HG02571 (cell line): ENCODE measurements around the gene EFNB3.

Experiments
- ATAC-seq: cut with Tn5 transposase; IDR thresholded peaks from one replicate; pipeline ENCODE4 v1.9.1; 2021; ENCODE audit warnings: mild to moderate bottlenecking, moderate library complexity; ENCODE audit not compliant: unreplicated experiment

The EFNB3 gene, protein sequence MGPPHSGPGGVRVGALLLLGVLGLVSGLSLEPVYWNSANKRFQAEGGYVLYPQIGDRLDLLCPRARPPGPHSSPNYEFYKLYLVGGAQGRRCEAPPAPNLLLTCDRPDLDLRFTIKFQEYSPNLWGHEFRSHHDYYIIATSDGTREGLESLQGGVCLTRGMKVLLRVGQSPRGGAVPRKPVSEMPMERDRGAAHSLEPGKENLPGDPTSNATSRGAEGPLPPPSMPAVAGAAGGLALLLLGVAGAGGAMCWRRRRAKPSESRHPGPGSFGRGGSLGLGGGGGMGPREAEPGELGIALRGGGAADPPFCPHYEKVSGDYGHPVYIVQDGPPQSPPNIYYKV

DNA sequence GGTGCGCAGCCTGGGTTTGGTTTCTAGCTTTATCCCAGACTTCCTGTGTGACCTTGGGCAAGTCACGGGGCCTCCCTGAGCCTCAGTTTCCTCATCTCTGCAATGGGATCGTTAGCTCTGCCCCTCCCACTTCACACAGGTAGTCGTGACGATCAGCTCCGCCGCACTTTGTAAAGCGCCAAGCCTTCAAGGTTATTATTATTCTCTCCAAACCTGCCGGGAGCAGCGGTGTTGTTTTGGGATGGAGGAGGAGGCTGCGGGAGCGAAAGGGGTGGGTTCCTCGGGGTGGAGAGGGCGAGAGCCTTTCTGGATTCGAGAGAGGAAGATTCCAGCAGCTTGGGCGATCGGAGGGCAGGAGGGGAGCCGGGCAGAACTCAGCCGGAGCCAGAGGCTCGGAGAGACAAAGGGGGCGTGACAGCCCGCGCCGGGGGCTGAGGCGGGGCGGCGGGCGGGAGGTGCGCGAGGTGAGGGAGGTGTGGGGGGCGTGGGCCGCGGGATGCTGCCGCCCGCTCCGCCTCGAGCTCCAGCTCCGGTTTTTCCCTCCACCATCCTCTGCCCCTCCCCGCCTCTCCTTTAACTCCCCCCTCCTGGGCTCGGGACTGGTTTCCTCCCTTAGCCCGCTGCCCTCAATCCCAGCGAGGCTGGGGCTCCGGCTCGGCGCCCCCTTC lies at the start of gene EFNB3:
Gene EFNB3, plus strand, starts transcription at position 602 of the 668 bp plus-strand sequence. CDS start 397 bp downstream, outside the sequence.
- no peak for ATAC-seq

GRCh38 chr17:7655541-7655840 lies 49.5 kb upstream of the EFNB3 start:
- no peak for ATAC-seq

DNA sequence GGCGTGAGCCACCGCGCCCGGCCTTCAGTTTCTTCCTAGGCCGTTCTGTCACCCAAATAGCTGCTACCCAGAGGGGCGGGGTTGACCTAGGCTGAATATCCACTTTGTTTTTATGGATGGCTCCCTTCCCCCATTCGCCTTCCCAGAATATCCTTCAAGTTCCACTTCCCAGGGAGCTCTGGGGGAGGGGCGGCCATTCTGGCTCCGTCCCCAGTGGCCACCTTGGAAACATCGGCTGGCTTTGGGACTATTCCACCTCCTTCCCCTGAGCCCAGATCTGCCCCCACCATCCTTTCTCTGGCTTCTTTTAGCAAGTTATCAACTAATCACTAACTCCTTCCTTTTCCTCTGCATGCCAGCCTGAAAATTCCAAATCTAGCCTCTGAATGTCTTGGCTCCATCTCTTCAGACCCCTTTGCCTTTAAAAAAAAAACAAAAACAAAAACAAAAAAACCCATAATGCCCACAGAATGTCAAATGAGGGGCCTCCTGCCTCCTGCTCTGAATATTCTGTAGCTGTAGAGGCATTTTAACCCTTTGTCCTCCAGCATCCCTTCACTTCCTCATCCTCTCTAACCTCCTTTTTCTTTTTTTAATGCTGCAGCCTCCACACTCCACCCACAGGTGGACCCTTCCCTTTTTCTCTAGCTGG lies 47.9 kb upstream of the EFNB3 start:
- ATAC-seq, result no peak

- no peak for ATAC-seq
Observed at GRCh38 chr17:7667656-7668406, 37.2 kb upstream of the EFNB3 start.

GRCh38 chr17:7668482-7668881 lies 36.5 kb upstream of the EFNB3 start:
- ATAC-seq, result no peak

DNA sequence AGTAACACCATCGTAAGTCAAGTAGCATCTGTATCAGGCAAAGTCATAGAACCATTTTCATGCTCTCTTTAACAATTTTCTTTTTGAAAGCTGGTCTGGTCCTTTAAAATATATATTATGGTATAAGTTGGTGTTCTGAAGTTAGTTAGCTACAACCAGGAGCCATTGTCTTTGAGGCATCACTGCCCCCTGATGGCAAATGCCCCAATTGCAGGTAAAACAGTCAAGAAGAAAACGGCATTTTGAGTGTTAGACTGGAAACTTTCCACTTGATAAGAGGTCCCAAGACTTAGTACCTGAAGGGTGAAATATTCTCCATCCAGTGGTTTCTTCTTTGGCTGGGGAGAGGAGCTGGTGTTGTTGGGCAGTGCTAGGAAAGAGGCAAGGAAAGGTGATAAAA lies 31.8 kb upstream of the EFNB3 start:
- ATAC-seq, result no peak

DNA sequence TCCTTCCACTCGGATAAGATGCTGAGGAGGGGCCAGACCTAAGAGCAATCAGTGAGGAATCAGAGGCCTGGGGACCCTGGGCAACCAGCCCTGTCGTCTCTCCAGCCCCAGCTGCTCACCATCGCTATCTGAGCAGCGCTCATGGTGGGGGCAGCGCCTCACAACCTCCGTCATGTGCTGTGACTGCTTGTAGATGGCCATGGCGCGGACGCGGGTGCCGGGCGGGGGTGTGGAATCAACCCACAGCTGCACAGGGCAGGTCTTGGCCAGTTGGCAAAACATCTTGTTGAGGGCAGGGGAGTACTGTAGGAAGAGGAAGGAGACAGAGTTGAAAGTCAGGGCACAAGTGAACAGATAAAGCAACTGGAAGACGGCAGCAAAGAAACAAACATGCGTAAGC lies 30.1 kb upstream of the EFNB3 start:
- no peak for ATAC-seq

- ATAC-seq, result no peak
Observed at GRCh38 chr17:7676533-7676932, 28.5 kb upstream of the EFNB3 start.

DNA sequence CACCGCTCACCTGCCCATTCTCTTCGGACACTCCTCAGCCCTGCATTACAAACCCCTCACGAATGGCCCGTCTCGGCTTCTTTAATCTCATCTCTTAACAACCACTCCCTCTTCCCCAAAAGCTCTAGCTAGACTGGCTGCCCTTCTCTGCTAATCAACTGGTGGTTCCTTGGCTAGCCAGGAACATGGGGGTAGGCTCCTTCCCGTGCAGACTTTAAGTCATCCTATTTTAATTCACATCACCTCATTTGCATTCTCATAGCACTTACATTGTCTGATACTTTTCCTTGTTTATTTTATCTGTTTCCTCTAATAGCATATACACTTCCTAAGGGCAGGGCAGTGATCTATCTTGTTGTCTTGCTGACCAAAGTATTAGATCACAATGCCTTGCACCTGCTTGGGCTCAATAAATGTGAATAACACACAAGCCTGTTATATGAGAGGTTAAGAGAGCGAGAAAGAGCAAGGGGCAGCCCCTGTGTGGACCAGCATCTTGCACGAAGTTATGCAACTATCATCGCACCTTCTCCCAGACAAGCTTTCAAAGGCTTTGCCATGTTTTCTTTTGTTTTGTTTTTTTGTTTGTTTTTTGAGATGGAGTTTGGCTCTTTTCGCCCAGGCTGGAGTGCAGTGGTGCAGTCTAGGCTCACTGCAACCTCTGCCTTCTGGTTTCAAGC lies 27.5 kb upstream of the EFNB3 start:
- ATAC-seq, result no peak

GRCh38 chr17:7684851-7685532 lies 20.0 kb upstream of the EFNB3 start:
- no peak for ATAC-seq

- ATAC-seq, result peak; percentile 40
Observed at GRCh38 chr17:7685533-7686221, 19.3 kb upstream of the EFNB3 start.

- ATAC-seq, result peak; percentile 38
Observed at GRCh38 chr17:7686222-7687071, 18.6 kb upstream of the EFNB3 start.

DNA sequence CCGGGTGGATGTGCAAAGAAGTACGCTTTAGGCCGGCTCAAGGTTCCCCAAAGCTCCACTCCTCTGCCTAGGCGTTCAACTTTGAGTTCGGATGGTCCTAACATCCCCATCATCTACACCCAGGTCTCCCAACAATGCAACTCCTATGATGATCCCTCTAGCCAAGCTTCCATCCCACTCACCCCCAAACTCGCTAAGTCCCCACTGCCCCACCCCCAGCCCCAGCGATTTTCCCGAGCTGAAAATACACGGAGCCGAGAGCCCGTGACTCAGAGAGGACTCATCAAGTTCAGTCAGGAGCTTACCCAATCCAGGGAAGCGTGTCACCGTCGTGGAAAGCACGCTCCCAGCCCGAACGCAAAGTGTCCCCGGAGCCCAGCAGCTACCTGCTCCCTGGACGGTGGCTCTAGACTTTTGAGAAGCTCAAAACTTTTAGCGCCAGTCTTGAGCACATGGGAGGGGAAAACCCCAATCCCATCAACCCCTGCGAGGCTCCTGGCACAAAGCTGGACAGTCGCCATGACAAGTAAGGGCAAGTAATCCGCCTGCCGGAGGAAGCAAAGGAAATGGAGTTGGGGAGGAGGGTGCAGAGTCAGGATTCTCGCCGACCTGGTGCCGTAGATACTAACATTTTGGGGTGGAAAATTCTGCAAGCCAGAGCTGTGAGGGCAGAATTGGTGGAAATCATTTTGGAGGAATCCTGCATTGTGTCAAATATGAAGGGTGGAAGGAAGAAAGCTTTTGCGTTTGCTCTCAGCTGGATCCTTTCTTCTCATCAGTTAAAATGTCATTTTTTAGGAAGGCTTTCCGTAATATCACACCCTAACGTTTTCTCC lies 17.7 kb upstream of the EFNB3 start, which contains the start of gene TP53:
Gene TP53, minus strand, starts transcription at position 419 of the 836 bp plus-strand sequence. CDS start 10,896 bp downstream, outside the sequence.
- ATAC-seq, result no peak

GRCh38 chr17:7687908-7688807 lies 16.8 kb upstream of the EFNB3 start, which contains the start of gene WRAP53:
Gene WRAP53, plus strand, starts transcription at chr17:7688477. Its CDS starts 172 bp downstream, at chr17:7688649.
- peak; percentile 56 for ATAC-seq

DNA sequence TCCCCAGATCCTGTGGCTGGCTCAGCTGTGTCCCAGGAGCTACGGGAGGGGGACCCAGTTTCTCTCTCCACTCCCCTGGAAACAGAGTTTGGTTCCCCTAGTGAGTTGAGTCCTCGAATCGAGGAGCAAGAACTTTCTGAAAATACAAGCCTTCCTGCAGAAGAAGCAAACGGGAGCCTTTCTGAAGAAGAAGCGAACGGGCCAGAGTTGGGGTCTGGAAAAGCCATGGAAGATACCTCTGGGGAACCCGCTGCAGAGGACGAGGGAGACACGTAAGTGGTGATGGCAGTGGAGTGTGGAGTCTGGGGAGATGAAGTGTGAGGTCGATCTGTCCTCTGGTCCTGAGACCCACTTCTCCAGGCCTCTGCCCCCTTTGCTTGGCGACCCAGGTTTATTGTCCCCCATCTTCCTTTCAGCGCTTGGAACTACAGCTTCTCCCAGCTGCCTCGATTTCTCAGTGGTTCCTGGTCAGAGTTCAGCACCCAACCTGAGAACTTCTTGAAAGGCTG lies 16.1 kb upstream of the EFNB3 start:
- no peak for ATAC-seq

- no peak for ATAC-seq
Observed at GRCh38 chr17:7695586-7695985, 9.4 kb upstream of the EFNB3 start.
